ENCODE results near the gene GPS1. TPM values are rescaled to one million over a fixed set of nuclear protein-coding genes. Genes with fewer than 3 reads are reported as not detected.

GPS1 gene
- total and polyA plus RNA-seq, 9 of the 15 experiments (the other 6 are each of a cell fraction or from before 2014, with no cell fraction given): 3.1 to 167 (median 69.9) TPM

GRCh38 chr17:82037092-82037888 lies 14.4 kb upstream of the GPS1 start, which contains the start of gene DCXR (continued):
- TF ChIP-seq STAG1 (CRISPR knock-in tag; IDR thresholded peaks at IDR 0.05; ENCODE audit: borderline replicate concordance): no peak
- no peak for TF ChIP-seq CREBBP (IDR thresholded peaks at IDR 0.05; ENCODE audit: low read depth, low read length)
- TF ChIP-seq ATF6 (CRISPR knock-in tag; IDR thresholded peaks at IDR 0.05): no peak
- TF ChIP-seq SREBF1 (IDR thresholded peaks at IDR 0.05; ENCODE audit: borderline replicate concordance, low read depth, low read length): no peak
- no peak for TF ChIP-seq HOMEZ (CRISPR knock-in tag; IDR thresholded peaks at IDR 0.05)
- no peak for TF ChIP-seq SMARCE1 (IDR thresholded peaks at IDR 0.05)
- TF ChIP-seq ZNF384 (IDR thresholded peaks at IDR 0.05; ENCODE audit: low read depth, low read length): no peak
- no peak for TF ChIP-seq E2F5 (CRISPR knock-in tag; IDR thresholded peaks at IDR 0.05)
- TF ChIP-seq NFRKB (IDR thresholded peaks at IDR 0.05; ENCODE audit: low read depth): no peak
- no peak for TF ChIP-seq CBX3 (IDR thresholded peaks at IDR 0.05; ENCODE audit: borderline replicate concordance in 1 of 2, low read length in 2 of 2)
- no peak for TF ChIP-seq ZC3H8 (IDR thresholded peaks at IDR 0.05)
- no peak for TF ChIP-seq ZC3H11A (IDR thresholded peaks at IDR 0.05; ENCODE audit: low read depth, low read length)
- TF ChIP-seq ILK (tag; IDR thresholded peaks at IDR 0.05; ENCODE audit: borderline replicate concordance, low read depth): no peak
- TF ChIP-seq ZNF407 (IDR thresholded peaks at IDR 0.05; ENCODE audit: low read depth): no peak
- peak; percentile 91 for TF ChIP-seq TBP (optimal IDR thresholded peaks at IDR 0.05; ENCODE audit: low read depth, low read length)

Data from K562 (cell line).